DND-41 (cell line): ENCODE data around the gene RAB43.

ENCODE experiments used
- ATAC-seq: fragments of 200-7000 bp; cut with Tn5 transposase; 3 replicates; pipeline ENCODE4 v1.9.1; 2021; ENCODE audit warnings: low read depth; ENCODE audit not compliant: insufficient read depth
- DNase-seq: peaks from one replicate; pipeline ENCODE4 v3.0.0-alpha.2; 2020
- H2AFZ ChIP-seq: 2 replicates; pipeline ENCODE4 v1.6.0; 2012; ENCODE audit warnings: low read depth, low read length
- H3K27ac ChIP-seq: 2 replicates; pipeline ENCODE4 v1.5.1; 2012; ENCODE audit warnings: low read length, inconsistent platforms
- H3K27me3 ChIP-seq: fragments of 200-600 bp; sonication (generic); 2 replicates; pipeline ENCODE4 v1.6.0; 2012; ENCODE audit warnings: low read length, mild to moderate bottlenecking, inconsistent platforms; ENCODE audit not compliant: insufficient read depth, poor library complexity
- H3K36me3 ChIP-seq: 2 replicates; pipeline ENCODE4 v1.5.1; 2012; ENCODE audit warnings: low read length, inconsistent platforms; ENCODE audit not compliant: insufficient read depth
- H3K4me1 ChIP-seq: 2 replicates; pipeline ENCODE4 v1.5.1; 2012; ENCODE audit warnings: mild to moderate bottlenecking, low read length; ENCODE audit not compliant: insufficient read depth
- H3K4me2 ChIP-seq: 2 replicates; pipeline ENCODE4 v1.6.0; 2012; ENCODE audit warnings: mild to moderate bottlenecking, moderate library complexity, low read length, inconsistent platforms; ENCODE audit not compliant: insufficient read depth
- H3K4me3 ChIP-seq, 2 experiments: fragments of 200-600 bp in 1 of 2; shearing (Covaris generic) in 1 of 2; 2 replicates each; pipeline ENCODE4 v1.5.1; 2012 to 2016; ENCODE audit warnings: inconsistent platforms in 2 of 2, low read length in 2 of 2, mild to moderate bottlenecking in 2 of 2, low read depth in 1 of 2, moderate library complexity in 1 of 2
- H3K79me2 ChIP-seq: 2 replicates; pipeline ENCODE4 v1.6.0; 2012; ENCODE audit warnings: low read length, inconsistent platforms; ENCODE audit not compliant: insufficient read depth
- H3K9ac ChIP-seq: 2 replicates; pipeline ENCODE4 v1.6.0; 2012; ENCODE audit warnings: low read depth, mild to moderate bottlenecking, inconsistent platforms, low read length, moderate library complexity
- H3K9me3 ChIP-seq: 2 replicates; pipeline ENCODE4 v1.5.1; 2012; ENCODE audit warnings: low read length, moderate library complexity, mild to moderate bottlenecking, inconsistent platforms; ENCODE audit not compliant: insufficient read depth, severe bottlenecking
- H4K20me1 ChIP-seq: 2 replicates; pipeline ENCODE4 v1.6.0; 2012; ENCODE audit warnings: low read length; ENCODE audit not compliant: insufficient read depth
- EZH2 ChIP-seq: IDR thresholded peaks from 3 replicates; pipeline ENCODE4 v1.6.1; 2012; ENCODE audit warnings: borderline replicate concordance, low read depth, mild to moderate bottlenecking, moderate library complexity, low read length, inconsistent platforms; ENCODE audit not compliant: severe bottlenecking
- TF ChIP-seq, protein P1 (sequence below): IDR thresholded peaks from 2 replicates; pipeline ENCODE4 v1.5.1; 2012; ENCODE audit warnings: borderline replicate concordance, low read length, moderate library complexity, mild to moderate bottlenecking; ENCODE audit not compliant: poor library complexity, severe bottlenecking; ENCODE audit errors: extremely low read depth

Gene RAB43

DNA sequence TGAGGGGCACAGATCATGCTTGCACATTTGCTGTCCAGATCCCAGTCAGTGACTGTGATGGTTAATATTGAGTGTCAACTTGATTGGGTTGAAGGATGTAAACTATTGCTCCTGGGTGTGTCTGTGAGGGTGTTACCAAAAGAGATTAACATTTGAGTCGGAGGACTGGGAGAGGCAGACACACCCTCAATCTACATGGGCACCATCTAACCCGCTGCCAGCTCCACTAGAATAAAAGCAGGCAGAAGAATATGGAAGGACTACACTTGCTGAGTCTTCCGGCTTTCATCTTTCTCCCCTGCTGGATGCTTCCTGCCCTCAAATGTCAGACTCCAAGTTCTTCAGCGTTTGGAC is 55.9 kb downstream of the RAB43 start:
- Histone ChIP-seq H2AFZ (no peak overlapping the region), H3K27ac (no peak overlapping the region), H3K4me3 (no peak overlapping the region), H3K4me2 (no peak overlapping the region), H3K4me1 (no peaks in the 10 kb centered on the region), H4K20me1 (no peaks in the 10 kb centered on the region), H3K27me3 (no peaks in the 10 kb centered on the region), H3K9ac (no peak overlapping the region), H3K9me3 (no peaks in the 10 kb centered on the region), H3K79me2 (no peaks in the 10 kb centered on the region), H3K36me3 (no peaks in the 10 kb centered on the region)
- DNase-seq = no peak
- ATAC-seq = no peak
- TF ChIP-seq, protein P1, sequence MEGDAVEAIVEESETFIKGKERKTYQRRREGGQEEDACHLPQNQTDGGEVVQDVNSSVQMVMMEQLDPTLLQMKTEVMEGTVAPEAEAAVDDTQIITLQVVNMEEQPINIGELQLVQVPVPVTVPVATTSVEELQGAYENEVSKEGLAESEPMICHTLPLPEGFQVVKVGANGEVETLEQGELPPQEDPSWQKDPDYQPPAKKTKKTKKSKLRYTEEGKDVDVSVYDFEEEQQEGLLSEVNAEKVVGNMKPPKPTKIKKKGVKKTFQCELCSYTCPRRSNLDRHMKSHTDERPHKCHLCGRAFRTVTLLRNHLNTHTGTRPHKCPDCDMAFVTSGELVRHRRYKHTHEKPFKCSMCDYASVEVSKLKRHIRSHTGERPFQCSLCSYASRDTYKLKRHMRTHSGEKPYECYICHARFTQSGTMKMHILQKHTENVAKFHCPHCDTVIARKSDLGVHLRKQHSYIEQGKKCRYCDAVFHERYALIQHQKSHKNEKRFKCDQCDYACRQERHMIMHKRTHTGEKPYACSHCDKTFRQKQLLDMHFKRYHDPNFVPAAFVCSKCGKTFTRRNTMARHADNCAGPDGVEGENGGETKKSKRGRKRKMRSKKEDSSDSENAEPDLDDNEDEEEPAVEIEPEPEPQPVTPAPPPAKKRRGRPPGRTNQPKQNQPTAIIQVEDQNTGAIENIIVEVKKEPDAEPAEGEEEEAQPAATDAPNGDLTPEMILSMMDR = no peak

DNA sequence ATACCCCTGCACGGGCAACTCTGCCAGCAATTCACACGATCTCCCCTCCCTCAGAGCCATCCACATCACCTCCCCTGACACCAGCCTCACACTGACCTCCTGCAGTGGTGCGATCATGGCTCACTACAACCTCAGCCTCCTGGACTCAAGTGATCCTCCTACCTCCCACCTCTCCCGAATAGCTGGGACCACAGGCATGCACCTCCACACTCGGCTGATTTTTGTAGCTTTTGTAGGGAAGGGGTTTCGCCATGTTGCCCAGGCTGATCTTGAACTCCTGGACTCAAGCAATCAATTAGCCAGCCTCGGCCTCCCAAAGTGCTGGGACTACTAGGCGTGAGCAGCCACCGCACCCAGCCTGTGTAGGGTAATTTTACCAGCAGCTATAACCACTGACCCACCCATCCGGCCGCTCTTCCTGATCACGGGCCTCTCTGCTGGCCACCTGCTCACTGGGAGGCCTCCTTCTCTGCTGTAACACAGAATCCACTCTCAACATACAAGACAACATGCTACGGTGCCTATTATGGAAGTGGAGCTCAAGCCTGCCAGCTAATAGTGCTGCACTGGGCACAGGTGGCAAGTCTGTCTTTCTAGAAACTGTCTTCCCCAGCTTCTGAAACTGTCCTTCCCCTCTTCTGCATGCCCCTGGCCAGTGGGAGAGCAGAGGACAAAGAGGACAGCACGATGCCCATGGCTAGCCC is 56.4 kb downstream of the RAB43 start:
- DNase-seq (no peak), ATAC-seq (no peak)
- no peak overlapping the region for H3K27ac ChIP-seq
- H3K9me3 ChIP-seq = no peaks in the 10 kb centered on the region
- no peaks in the 10 kb centered on the region for H3K4me1 ChIP-seq
- H3K4me2 ChIP-seq = no peak overlapping the region
- no peak overlapping the region for H2AFZ ChIP-seq
- no peaks in the 10 kb centered on the region for H3K36me3 ChIP-seq
- no peak for TF ChIP-seq EZH2
- TF ChIP-seq, protein P1 = no peak
- H3K4me3 ChIP-seq = no peak overlapping the region
- H4K20me1 ChIP-seq = no peaks in the 10 kb centered on the region
- no peaks in the 10 kb centered on the region for H3K27me3 ChIP-seq
- H3K9ac ChIP-seq = no peak overlapping the region
- H3K79me2 ChIP-seq = no peaks in the 10 kb centered on the region

DNA sequence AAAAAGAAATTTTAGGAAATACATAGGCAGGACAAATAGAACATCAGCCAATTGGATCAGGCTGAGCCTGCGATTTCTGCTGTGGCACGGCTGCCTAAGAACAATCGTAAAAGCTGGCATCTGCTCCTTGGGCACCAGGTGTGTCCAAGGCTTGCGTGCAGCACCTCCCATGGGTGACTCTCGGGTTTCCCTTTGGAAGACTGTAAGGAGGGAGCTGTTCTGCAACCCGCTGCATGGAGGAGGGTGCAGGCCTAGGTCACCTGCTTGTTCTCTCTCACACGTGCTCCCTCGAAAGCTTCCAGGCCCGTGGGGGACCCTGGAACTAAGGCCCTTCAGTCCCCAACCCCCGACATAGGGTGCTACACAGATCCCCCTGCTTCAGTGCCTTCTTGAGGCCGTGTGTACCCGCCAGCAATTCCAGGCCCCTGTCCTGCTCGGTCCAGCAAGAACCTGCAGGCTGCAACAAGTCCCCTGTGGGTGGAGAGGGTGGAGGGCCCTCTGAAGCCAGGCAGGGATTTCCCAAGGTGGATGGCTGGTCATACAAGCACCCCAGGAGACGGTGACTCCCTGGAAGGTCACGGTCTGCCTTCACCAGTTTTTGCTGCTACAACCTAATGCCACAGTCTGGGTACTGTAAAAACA is 57.6 kb downstream of the RAB43 start:
- no peak overlapping the region; the same call in 1 of the 2 replicates for H3K9ac ChIP-seq
- TF ChIP-seq EZH2 = no peak
- TF ChIP-seq, protein P1 = no peak
- H3K27ac ChIP-seq = no peak overlapping the region
- H3K4me3 ChIP-seq = no peak overlapping the region
- no peaks in the 10 kb centered on the region for H4K20me1 ChIP-seq
- H3K4me2 ChIP-seq = no peak overlapping the region
- H3K4me1 ChIP-seq = no peaks in the 10 kb centered on the region
- no peaks in the 10 kb centered on the region for H3K79me2 ChIP-seq
- H2AFZ ChIP-seq = no peak overlapping the region
- ATAC-seq (no peak), DNase-seq (no peak)
- no peaks in the 10 kb centered on the region for H3K27me3 ChIP-seq
- no peaks in the 10 kb centered on the region for H3K9me3 ChIP-seq
- no peaks in the 10 kb centered on the region for H3K36me3 ChIP-seq
